HG02943 (cell line): ENCODE data around the gene GPR107.

Experiments
- ATAC-seq: cut with Tn5 transposase; IDR thresholded peaks from one replicate; pipeline ENCODE4 v1.9.1; 2021; ENCODE audit warnings: mild to moderate bottlenecking, low read depth, moderate library complexity; ENCODE audit not compliant: unreplicated experiment

Gene GPR107

GRCh38 chr9:130128733-130129431 lies 75.2 kb downstream of the GPR107 start:
- ATAC-seq, result peak; percentile 51

GRCh38 chr9:130129432-130130061 lies 75.8 kb downstream of the GPR107 start:
- no peak for ATAC-seq

DNA sequence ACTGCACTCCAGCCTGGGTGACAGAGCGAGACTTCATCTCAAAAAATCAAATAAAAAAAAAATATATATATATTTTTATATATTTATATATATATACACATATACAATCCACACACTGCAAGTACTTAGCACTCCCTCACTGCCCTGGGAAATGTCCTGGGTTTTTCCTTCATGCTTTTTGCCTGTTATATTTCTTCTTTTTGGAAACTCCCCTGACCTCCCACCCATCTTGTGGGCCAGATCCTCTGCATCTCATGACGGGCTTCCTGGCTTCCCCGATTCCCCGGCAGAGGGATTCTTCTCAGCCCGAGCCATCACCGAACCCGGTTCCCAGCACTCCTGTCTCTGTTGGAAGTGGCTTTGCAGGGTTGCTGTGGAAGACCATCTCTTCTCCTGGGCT lies 79.0 kb downstream of the GPR107 start:
- no peak for ATAC-seq

DNA sequence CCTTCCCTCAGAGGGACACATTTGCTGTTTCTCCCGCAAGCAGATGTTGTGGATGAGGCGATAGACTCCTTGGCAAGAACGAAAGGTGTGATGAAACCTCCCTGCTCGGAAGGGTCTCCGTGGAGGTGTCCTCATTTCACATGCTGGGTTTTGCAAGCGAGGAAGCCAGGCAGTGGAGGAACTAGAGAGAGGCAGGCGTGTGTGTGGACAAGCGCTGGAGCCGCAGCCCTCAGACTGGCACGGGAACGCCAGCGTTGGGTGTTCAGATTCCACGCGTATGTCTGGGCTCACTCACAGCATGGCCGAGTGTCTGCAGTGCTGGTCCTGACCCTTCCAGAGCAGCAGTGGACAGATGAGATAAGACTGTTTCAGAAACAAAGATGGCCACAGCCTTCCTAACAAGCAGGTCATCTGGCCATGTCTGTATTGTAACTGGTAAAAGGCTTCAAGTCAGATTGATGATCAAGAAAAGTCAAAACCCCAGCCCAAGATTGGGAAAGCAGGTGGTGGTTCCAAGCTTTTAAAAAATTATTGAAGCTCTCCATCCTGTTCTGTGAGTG lies 83.5 kb downstream of the GPR107 start:
- no peak for ATAC-seq

DNA sequence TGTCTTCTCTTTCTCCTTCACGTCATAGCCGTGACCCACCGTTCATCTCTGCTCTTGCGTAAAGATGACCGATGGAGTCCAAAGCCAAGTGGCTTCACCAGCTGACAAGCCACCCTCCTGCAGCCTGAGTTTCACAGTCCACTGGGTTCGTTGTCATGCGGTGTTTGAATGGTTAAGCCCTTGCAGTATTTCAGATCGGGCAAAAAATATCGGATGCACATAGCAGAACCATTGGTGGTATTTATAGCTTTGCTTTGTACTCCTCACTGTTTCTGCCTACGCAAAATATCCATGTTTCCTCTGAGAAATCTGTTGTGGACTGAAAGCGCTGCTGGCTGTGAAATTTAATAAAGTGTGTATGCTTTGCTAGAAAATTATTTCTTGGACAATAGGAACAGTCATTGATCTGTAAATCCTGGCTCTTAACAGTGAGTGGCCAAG lies 84.0 kb downstream of the GPR107 start:
- no peak for ATAC-seq

- ATAC-seq, result no peak
These were observed 84.5 kb downstream of the GPR107 start for GRCh38 chr9:130138171-130138653.

DNA sequence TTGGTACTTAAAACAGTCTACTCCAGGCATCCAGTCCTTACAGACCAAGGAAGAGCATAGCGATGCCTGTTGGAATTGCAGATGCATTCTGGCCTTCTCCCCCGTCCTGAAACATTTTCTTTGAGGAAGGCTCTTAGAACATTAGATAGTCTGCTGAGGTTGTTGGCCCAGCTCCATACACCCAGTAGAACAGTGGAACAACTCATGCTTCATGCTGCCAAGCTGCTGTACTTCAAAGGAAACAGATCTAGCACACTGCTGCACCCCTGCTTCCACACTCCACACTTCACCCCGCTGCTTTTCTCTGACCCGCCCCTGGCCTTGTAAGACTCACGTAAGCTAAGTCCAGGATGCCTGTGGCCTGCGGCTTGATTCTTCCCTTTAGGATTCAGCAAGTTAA lies 85.1 kb downstream of the GPR107 start:
- ATAC-seq, result no peak

GRCh38 chr9:130139251-130139650 lies 85.5 kb downstream of the GPR107 start:
- no peak for ATAC-seq

- ATAC-seq, result no peak
These were observed 87.0 kb downstream of the GPR107 start for GRCh38 chr9:130140706-130141105.

GRCh38 chr9:130142056-130142455 lies 88.3 kb downstream of the GPR107 start:
- ATAC-seq, result no peak

- no peak for ATAC-seq
These were observed 88.9 kb downstream of the GPR107 start for GRCh38 chr9:130142641-130143040.

- ATAC-seq, result no peak
These were observed 89.7 kb downstream of the GPR107 start for GRCh38 chr9:130143279-130143893.

- no peak for ATAC-seq
These were observed 90.3 kb downstream of the GPR107 start for GRCh38 chr9:130143958-130144366.

- ATAC-seq, result no peak
These were observed 91.0 kb downstream of the GPR107 start for GRCh38 chr9:130144703-130145102.

- no peak for ATAC-seq
These were observed 92.0 kb downstream of the GPR107 start for GRCh38 chr9:130145658-130146057.

DNA sequence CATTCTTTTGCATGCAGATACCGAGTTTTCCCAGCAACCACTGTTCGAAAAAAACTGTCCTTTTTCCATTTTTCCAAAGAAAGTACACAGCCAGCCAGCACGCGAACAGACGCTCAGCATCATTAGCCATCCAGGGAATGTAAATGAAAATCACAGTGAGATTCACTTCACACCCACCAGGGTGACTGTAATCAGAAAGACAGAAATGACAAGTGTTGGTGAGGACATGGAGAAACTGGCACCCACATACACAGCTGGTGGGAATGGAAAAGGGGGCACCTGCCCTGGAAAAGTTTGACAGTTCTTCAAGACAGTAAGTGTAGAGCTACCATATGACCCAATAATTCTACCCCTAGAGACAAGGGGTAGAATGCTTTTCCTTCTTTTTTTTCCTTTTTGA lies 93.5 kb downstream of the GPR107 start:
- ATAC-seq, result no peak

DNA sequence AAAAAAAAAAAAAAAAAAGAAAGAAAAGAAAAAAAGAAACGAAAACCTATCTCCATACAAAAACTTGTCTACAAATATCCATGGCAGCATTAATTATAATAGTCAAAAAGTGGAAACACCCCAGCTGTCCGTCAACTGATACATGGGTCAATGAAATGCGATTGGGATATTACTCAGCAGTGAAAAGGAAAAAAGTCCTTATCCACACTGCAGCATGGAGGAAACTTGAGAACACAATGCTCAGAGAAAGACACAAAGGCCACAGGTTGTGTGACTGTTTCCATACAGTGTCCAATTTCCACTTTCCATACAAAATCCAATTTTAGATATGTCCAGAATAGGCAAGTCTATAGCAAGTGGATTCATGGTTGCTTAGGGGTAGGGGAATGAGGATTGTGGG lies 94.2 kb downstream of the GPR107 start:
- ATAC-seq, result no peak

DNA sequence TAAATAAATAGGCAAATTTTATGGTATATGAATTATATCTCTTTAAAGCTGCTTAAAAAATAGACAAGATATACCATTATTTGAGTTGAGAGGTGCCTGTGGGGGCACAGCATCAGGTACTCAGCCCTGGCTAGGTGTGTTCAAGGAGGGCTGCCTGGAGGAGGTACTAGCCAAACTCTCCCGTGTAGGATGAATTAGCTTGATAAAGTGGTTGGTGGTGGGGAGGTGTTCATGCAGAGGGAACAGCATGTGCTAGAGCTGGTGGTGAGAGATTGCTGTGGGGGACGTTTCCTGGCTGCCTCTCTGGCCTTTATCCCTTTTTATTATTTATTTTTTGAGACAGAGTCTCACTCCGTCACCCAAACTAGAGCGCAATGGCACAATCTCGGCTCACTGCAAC lies 95.3 kb downstream of the GPR107 start:
- no peak for ATAC-seq

DNA sequence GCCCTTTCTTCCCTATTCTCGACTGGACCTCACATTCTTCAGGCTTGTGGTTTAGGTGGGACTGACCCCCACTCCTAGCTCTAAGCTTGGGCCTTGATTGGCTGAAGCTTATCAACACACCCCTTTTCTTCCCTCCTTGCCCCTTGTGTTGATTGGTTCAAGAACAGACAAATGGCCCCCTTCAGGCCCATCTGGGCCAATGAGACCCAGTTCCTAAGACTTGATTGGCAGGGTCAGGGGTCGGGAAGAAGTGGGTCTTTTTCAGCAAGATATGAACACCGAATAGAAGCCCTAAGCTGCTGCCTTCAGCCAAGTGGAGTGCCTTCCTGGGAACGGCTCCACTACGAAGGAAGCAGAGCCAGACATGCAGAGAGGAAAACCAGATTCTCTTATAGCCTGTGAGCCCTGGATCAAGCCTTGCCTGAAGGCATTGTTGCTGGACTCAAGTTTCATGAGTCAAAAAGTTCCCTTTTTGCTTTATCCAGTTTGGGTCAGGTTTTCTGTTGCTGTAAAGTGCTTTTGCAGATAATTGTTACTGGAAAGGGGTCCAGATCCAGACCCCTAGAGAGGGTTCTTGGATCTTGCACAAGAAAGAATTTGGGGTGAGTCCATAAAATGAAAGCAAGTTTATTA lies 96.1 kb downstream of the GPR107 start:
- ATAC-seq, result no peak

- ATAC-seq, result no peak
These were observed 97.2 kb downstream of the GPR107 start for GRCh38 chr9:130150779-130151382.

DNA sequence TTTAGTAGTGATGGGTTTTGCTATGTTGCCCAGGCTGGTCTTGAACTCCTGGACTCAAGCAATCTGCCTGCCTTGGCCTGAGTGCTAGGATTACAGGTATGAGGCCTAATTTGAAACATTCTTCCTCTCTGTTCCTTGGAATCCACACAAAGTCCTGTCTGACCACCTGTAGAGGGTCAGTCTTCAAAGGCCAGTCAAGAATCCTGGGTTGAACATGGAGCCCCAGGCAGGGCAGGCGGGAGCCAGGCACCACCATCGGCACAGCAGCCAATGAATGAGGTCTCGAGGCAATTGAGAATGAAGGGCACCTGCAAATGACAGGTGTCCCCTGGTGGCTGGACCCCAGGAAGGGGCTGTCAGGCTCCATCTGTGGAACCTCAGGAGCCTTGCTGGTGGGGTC lies 101.1 kb downstream of the GPR107 start:
- no peak for ATAC-seq
